HepG2 (cell line): ENCODE results near the gene ERICH6. TPM values are rescaled to one million over a fixed set of nuclear protein-coding genes. Genes with fewer than 3 reads are reported as not detected.

Source experiments
- AKNA ChIP-seq: sonication (generic); formaldehyde crosslinking; IDR thresholded peaks from 2 replicates; pipeline ENCODE4 v1.4.0; 2020; ENCODE audit warnings: missing genetic modification reagents, borderline replicate concordance
- CENPX ChIP-seq: sonication (generic); formaldehyde crosslinking; IDR thresholded peaks from 2 replicates; pipeline ENCODE4 v1.9.0; 2021; ENCODE audit warnings: mild to moderate bottlenecking, missing genetic modification reagents, moderate library complexity
- LBX2 ChIP-seq: sonication (generic); formaldehyde crosslinking; IDR thresholded peaks from 2 replicates; pipeline ENCODE4 v1.5.0; 2020; ENCODE audit warnings: missing genetic modification reagents, mild to moderate bottlenecking, borderline replicate concordance
- MLXIP ChIP-seq: sonication (generic); formaldehyde crosslinking; IDR thresholded peaks from 2 replicates; pipeline ENCODE4 v1.9.0; 2021; ENCODE audit warnings: missing genetic modification reagents, borderline replicate concordance
- NCOR1 ChIP-seq: fragments of 200-600 bp; sonication (generic); IDR thresholded peaks from 2 replicates; pipeline ENCODE4 v1.7.0; 2017; ENCODE audit warnings: antibody characterized with exemption, low read length, borderline replicate concordance
- NR2C2 ChIP-seq: sonication (generic); formaldehyde crosslinking; IDR thresholded peaks from 2 replicates; pipeline ENCODE4 v1.4.0; 2020; ENCODE audit warnings: missing genetic modification reagents, mild to moderate bottlenecking, moderate library complexity, borderline replicate concordance
- NRL ChIP-seq: sonication (generic); formaldehyde crosslinking; IDR thresholded peaks from 2 replicates; pipeline ENCODE4 v1.5.0; 2020; ENCODE audit warnings: missing genetic modification reagents, mild to moderate bottlenecking, moderate library complexity, borderline replicate concordance
- SCMH1 ChIP-seq: sonication (generic); formaldehyde crosslinking; IDR thresholded peaks from 2 replicates; pipeline ENCODE4 v1.9.0; 2021; ENCODE audit warnings: missing genetic modification reagents, mild to moderate bottlenecking, borderline replicate concordance
- STAG1 ChIP-seq: sonication (generic); formaldehyde crosslinking; IDR thresholded peaks from 2 replicates; pipeline ENCODE4 v1.4.0; 2020; ENCODE audit warnings: missing genetic modification reagents
- ZBTB14 ChIP-seq: sonication (generic); formaldehyde crosslinking; IDR thresholded peaks from 2 replicates; pipeline ENCODE4 v1.4.0; 2020; ENCODE audit warnings: missing genetic modification reagents
- ZBTB21 ChIP-seq: sonication (generic); formaldehyde crosslinking; IDR thresholded peaks from 2 replicates; pipeline ENCODE4 v1.4.0; 2020; ENCODE audit warnings: missing genetic modification reagents
- ZBTB34 ChIP-seq: sonication (generic); formaldehyde crosslinking; IDR thresholded peaks from 2 replicates; pipeline ENCODE4 v1.8.0; 2022; ENCODE audit warnings: mild to moderate bottlenecking, missing genetic modification reagents
- ZNF572 ChIP-seq: sonication (generic); formaldehyde crosslinking; IDR thresholded peaks from 2 replicates; pipeline ENCODE4 v1.5.1; 2020; ENCODE audit warnings: mild to moderate bottlenecking, missing genetic modification reagents
- ZNF678 ChIP-seq: sonication (generic); formaldehyde crosslinking; IDR thresholded peaks from 2 replicates; pipeline ENCODE4 v1.4.0; 2020; ENCODE audit warnings: mild to moderate bottlenecking, missing genetic modification reagents
- ZNF776 ChIP-seq: sonication (generic); formaldehyde crosslinking; IDR thresholded peaks from 2 replicates; pipeline ENCODE4 v1.4.0; 2020; ENCODE audit warnings: mild to moderate bottlenecking, missing genetic modification reagents
- polyA plus RNA-seq, 8 experiments: library from polyadenylated mRNA; depleted of rRNA in 3 of 8; stranded (reverse) in 7 of 8; unstranded in 1 of 8; fragments of >200 nt; fragmentation: Illumina TruSeq in 4 of 8; extraction: Trizol in 4 of 8; gene quantifications; 2 replicates each; pipeline versions ENCODE4 v1.2.1 to v1.2.3, GENCODE V29; 2011 to 2016; ENCODE audit warnings: low read depth in 4 of 8, missing spikeins in 1 of 8, mixed read lengths in 1 of 8; ENCODE audit not compliant: insufficient read depth in 1 of 8
- total RNA-seq, 5 experiments: library from RNA; depleted of rRNA; stranded (reverse); fragments of >200 nt; fragmentation: Illumina TruSeq; extraction: Trizol; gene quantifications; 2 replicates each; pipeline ENCODE4 v1.2.3, GENCODE V29; 2016; ENCODE audit warnings: low read depth in 1 of 5

The ERICH6 gene
- total and polyA plus RNA-seq, 2 of the 13 experiments (the other 11 are each of a cell fraction or from before 2014, with no cell fraction given), result 0.03 TPM; not detected in 1

- no peak for TF ChIP-seq MLXIP (CRISPR knock-in tag)
- TF ChIP-seq NR2C2 (CRISPR knock-in tag), result peak; percentile 71; the same call in 1 of the 2 replicates
- no peak for TF ChIP-seq ZNF572 (CRISPR knock-in tag)
- TF ChIP-seq ZBTB14 (CRISPR knock-in tag), result no peak
- no peak for TF ChIP-seq AKNA (CRISPR knock-in tag)
- TF ChIP-seq CENPX (CRISPR knock-in tag), result no peak
- peak; percentile 60; the same call in 1 of the 2 replicates for TF ChIP-seq ZBTB34
- TF ChIP-seq ZNF776 (CRISPR knock-in tag), result no peak
- TF ChIP-seq NRL (CRISPR knock-in tag), result no peak
- no peak for TF ChIP-seq SCMH1 (CRISPR knock-in tag)
- peak; percentile 46; the same call in 1 of the 2 replicates for TF ChIP-seq NCOR1
- no peak for TF ChIP-seq ZNF678 (CRISPR knock-in tag)
- TF ChIP-seq ZBTB21 (CRISPR knock-in tag), result no peak
- no peak for TF ChIP-seq STAG1 (CRISPR knock-in tag)
- no peak for TF ChIP-seq LBX2 (CRISPR knock-in tag)
These were observed 34.4 kb upstream of the ERICH6 start (continued) for GRCh38 chr3:150737874-150738679.
